Left colon (tissue), 2 donors: ENCODE results near the gene TEAD4. TPM values are rescaled to one million over a fixed set of nuclear protein-coding genes. Genes with fewer than 3 reads are reported as not detected.
A peak's percentile ranks its signal among the peaks of the same experiment; 100 is the strongest.
"Not testable (repeated sequence)": the region's sequence is repeated elsewhere in the genome, so short reads cannot be mapped to it uniquely, and the experiment has no call there.

Experiments used
- ATAC-seq: fragments of 200-7000 bp; cut with Tn5 transposase; one replicate; pipeline ENCODE4 v1.9.1; 2020; ENCODE audit warnings: mild to moderate bottlenecking, moderate library complexity
- DNase-seq, 2 donors: peaks; one replicate each; pipeline ENCODE4 v3.0.0-alpha.2; 2020
- intact Hi-C, 2 donors: fragments of 100-400 bp; cut with DNase I in 1 of 2; cut with micrococcal nuclease in 1 of 2; formaldehyde crosslinking; loops; one replicate each; pipeline versions ENCODE4 v1.11.2 to v1.14.0; 2022; cut with DNase I, micrococcal nuclease
- total RNA-seq, 2 donors: library from RNA; stranded (reverse); fragmentation: NEBNext Ultra II Directional; extraction: Animal tissue kit (Norgen Biotek cat#: 25700); gene quantifications; one replicate each; pipeline ENCODE4 v1.2.1, GENCODE V29; 2021
- donor health status: DM: no; HTN: no; CAD: no.
- donor health status: DM: yes; HTN: yes; CAD: no.

Gene TEAD4
- total RNA-seq, 2 donors from 2014 or later, result 6.0 to 9.0 TPM

DNA sequence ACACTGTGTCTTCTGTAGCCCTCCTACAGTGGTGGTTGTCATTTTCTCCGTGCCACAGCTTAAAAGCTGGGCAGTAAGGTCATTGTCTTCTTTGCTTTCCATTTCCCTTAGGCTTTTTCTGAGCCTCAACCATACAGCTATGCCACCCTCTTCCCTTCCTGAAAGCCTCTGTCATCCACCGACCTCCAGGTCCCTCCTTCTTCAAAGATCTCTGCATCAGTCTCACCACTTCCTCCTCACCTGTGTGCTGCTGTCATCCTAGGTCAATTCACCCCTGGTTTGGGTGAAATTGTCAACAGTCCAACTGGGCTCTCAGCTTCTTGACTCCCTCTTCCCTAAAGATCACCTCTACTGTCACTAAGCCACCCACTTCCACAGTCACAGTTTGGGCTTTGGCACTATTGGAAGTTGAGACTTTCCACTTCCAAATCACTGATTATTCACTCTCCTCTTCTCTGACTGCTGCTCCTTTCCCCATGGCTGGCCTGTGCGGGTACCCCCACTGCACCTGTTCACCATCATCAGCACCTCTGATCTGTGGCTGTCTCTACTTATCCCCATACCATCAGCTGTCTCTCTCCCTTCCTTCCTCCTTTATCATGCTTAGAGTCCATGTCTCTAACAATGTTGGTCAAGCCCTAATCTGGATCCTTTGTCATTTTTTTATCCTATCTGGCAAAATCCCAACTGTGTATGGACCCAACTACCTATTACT is 102.5 kb downstream of the TEAD4 start:
- no peak for DNase-seq
- intact Hi-C loops, result no loop called here
- ATAC-seq, result no peak

DNA sequence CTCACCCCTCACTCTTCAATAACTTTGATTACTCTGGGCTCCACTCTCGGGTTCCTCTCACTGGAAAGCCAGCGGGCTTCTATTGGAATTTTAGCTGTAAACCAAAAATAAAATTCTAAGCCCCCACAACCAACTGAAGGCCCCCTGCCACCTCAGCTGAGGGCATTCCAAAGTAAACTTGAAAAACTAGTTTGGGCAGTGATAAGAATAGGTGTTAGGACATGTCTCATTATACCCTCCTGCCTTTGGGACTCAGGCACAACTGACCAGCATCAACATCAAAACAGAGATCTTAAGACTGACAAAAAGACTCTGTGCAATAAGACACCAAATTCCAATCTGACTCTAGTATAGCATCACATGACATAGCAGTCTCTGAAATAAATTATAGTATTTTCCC is 106.1 kb downstream of the TEAD4 start:
- intact Hi-C loops, result no loop called here
- ATAC-seq, result no peak
- no peak for DNase-seq

DNA sequence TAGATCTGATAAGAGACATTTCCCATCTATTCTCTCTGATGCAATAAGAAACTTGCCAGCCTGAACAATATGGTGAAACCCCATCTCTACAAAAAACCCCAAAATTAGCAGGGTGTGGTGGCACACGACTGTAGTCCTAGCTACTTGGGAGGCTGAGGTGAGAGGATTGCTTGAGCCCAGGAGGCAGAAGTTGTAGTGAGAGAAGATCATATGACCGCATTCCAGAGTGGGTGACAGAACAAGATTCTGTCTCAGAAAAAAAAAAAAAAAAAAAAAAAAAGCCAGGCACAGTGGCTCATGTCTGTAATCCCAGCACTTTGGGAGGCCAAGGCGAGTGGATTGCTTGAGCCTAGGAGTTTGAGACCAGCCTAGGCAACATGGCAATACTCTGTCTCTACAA is 106.6 kb downstream of the TEAD4 start:
- ATAC-seq, DNase-seq, intact Hi-C loops: not testable (repeated sequence)

DNA sequence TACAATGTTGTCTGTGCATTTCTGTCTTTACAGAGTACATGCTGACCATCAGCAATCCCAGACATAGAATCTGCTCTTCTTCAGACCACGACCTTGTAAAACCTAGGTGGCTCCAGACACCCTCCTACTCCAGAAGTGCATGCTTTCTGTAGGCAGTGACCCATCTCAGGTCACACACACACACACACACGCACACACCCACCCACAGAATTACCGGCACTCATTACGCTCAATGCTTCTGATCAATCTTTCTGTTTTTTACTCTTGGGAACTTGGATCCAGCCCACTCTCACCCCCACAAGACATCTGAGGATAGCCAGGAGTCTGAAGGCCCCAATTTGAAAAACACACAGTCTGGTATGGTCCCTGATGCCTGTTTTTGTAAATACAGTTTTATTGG is 110.5 kb downstream of the TEAD4 start:
- no peak for DNase-seq
- intact Hi-C loops, result loop anchor here (10.0 kb wide), 1 partner anchor 205 kb away; no protein-coding TSS in a partner anchor
- no peak for ATAC-seq

DNA sequence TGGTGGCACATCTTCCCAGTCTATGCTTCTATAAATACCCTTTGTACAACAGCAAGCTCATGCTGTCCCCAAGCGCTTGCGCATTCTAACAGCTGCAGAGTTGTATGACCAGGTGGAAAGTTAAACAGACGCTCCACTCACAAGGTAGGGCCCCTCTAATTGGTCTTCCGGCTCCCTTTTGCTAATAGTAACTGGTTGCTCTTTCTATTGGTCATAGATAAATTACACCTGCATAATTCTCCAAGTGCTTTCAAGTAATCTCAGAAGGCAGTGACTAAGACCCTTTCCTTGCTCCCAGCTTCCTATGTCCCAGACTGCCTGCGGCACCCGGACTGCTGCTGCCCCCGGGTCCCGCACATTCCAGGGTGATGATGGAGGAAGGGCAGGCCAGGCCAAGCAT is 111.9 kb downstream of the TEAD4 start:
- no peak for DNase-seq
- no peak for ATAC-seq
- intact Hi-C loops, result loop anchor here (10.0 kb wide), 1 partner anchor 204 kb away; no protein-coding TSS in a partner anchor

DNA sequence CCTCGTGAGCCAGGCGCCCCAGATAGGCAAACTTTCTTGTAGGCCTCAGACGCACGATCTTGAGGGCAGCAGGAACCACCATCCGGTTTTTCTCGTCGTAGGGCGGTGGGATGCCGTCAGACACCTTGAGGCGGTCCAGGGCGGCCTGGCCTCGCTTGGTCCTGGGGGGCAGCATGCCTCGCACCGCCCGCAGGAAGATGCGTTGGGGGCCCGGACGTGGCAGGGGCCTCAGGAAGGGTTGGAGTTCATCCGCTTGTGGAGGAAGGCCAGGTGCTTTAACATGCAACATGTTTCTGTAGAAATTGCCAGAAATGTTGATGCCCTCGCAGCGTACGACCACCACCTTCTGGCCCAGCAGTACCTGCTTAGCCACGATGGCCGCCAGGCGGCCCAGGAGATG is 112.5 kb downstream of the TEAD4 start:
- intact Hi-C loops, result loop anchor here (10.0 kb wide), 1 partner anchor 203 kb away; no protein-coding TSS in a partner anchor
- ATAC-seq, result no peak

DNA sequence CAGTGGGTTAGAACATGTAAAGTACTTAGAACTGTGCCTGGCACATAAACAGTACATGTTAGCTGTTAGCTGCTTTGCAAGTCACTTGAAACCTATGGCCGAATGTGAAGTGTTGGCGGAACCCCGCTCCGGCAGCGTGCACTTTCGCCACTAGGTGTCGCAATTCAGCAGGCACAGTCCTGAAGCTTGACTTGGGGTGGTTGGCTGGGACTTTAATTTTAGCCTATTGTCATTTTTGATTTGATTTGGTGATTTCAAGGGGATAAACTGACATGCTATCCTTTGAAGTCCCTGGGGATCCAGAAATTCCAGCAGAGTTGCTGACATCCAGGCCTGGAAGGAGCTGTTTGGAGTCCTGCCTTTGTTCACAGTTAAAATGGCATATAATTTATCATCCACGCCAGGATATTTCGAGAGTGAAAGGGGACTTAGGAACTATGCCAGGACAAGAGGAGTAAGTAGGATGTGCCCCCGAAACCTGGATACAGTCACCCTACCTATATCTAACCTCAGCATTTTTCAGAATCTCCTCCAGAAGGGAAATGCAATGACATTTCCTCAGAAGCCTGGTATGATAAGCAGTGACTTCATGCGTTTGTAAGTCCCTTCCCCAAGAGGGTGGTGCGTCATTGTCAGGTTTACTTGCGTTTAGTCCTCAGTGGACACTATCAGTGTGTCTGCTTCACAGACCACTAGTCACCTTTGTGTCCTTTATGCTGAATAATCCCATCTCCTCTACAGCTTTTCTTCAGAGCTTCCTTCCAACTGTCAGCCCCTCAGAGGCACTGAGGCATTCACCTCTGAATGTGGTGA is 114.4 kb downstream of the TEAD4 start:
- peak; percentile 50 for ATAC-seq
- DNase-seq, result peak; percentile 59 to 88
- intact Hi-C loops, result loop anchor here (10.0 kb wide), 1 partner anchor 201 kb away; no protein-coding TSS in a partner anchor

More for the DNA sequence above, 112.5 kb downstream of the TEAD4 start:
- DNase-seq, result no peak

DNA sequence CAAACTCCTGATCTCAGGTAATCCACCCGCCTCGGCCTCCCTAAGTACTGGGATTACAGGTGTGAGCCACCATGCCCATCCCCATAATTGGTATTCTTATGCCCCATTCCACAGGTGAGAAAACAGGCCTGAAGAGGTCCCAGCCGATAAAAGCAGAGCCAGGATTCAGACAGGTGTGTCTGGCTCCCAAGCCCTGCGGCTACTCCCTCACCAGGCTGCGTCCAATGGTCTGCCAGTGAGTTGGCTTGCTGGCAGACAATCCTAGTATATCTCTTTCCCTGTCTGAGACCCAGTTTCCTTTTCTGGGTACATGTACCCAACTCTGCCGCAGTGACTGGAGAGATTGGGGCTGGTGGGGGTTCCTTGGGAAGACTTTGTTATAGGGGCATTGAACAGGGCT is 116.1 kb downstream of the TEAD4 start:
- no peak for DNase-seq
- intact Hi-C loops, result loop anchor here (10.0 kb wide), 1 partner anchor 199 kb away; no protein-coding TSS in a partner anchor

DNA sequence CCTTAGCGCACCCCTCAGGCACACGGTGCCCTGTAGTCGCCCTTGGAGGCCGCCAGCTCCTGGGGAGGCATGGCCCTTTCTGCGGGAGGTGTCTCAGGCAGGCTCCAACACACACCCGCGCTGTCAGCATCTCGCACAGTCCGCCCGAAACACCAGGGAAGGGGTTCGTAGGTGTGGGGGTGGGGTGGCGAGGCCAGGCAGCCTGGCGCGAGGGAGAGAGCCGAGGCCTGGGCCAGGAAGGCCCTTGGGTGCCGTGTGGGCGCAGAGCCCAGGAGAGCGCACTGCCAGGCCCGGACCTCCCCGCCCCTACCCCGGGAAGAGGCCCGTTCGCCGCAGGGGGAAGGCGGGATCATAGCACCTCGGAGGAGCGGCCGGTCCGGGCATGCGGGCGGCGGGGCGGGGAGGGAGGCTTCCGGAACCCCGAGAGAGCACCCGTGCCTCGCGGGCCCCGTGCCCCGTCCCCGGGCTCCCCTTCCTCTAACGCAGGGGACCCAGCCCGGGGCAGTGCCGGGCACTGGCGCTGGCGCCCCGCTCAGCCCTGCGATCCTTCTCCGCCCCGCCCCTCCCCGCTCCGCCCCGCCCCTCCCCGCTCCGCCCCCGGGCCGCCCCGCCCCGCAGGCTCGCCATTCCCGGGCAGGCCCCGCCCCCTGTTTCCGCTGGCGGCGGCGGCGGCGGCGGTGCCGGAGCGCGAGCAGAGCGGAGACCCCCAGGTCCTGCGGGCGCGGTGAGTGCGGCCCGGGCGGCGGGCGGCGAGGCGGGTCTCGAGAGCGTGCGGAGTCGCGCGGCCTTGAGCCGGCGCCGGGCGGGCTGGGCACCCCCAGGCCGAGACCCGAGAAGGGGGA is 117.8 kb downstream of the TEAD4 start, which contains the start of gene TSPAN9:
TSPAN9 (plus strand) TSS at position 650 of the 842 bp plus-strand sequence. CDS start 123,815 bp downstream, outside the sequence.
- ATAC-seq, result peak; percentile 90
- DNase-seq, result peak; percentile 65 to 72
- intact Hi-C loops, result loop anchor here (10.0 kb wide), 1 partner anchor 198 kb away; no protein-coding TSS in a partner anchor

More for the DNA sequence above, 116.1 kb downstream of the TEAD4 start:
- ATAC-seq, result no peak

DNA sequence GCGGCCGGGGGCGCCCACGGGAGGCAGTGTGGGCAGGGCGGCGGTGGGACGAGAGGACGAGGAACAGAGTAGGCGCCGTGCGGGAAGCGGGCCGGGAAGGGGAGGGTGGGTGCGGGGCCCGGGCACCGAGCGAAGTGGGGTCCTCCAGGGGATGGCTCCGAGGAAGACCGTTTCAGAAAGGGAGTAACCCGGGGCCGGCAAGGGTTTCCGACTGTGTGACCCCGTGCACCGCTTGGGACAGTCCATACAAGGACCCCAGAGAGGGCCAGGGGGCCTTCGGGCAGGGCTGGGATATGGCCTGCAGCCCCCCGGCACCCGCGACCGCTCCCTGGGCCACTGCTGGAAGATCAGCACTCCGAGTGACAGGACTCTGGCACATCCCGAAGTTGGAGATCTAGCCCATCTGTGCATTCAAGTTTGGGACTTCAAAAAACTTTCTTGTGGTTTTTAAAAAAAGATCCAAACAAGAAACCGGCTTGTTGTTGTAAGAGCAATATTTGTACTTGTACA is 118.4 kb downstream of the TEAD4 start:
- intact Hi-C loops, result loop anchor here (10.0 kb wide), 1 partner anchor 197 kb away; no protein-coding TSS in a partner anchor
- ATAC-seq (no peak), DNase-seq (no peak)

DNA sequence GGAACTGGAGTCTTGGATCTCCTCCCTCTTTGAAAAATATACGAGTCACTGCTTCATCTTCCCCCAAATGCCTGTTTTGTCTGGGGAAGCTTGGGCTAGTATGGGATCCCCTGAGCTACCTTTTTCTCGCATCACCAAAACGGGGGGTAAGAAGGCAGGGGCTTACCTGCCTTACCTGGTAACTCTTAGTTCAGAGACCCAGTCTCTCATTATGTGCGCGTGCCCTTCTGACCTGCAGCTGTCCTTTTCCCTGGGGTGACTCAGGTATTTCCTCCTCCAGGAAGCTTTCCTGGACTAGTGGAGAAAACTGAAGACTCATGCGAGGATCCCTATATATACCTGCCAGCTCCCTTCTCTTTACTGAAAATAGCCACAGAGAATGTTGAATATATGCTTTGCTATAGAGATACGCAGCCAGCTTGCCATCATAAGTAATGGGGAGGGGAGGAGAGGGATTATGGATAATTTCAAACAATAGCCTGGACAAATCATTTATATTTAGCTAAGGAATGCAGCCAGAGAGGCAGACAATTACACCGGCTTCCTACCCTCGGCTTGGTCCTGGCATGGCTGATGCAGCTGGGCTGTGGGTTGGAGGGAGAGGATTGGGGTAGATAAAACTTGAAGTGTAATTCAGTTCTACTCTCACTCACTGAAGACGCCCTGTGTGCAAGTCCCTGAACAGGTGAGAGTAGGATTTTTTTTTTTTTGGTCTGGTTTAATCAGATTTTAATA is 119.1 kb downstream of the TEAD4 start:
- ATAC-seq (no peak), DNase-seq (no peak)
- intact Hi-C loops, result loop anchor here (10.0 kb wide), 1 partner anchor 197 kb away; no protein-coding TSS in a partner anchor

DNA sequence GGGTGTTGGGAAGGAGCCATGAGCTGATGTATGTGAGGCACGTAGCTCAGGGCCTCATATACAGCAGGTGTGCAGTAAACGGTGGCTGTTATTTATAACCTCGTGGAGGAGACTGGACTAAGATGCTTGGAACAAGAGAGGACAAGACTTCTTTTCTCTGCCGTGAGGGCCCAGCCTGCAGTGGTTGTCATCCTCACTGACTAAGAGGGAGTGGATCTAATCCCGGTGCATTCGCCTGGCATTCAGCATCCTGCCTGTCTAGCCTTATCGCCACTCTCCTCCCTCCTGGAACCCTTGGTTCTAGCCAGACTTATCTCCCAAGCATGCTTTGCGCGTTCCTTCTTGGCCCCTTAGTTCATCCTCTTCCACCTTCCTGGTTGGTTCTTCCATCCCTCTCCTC is 121.9 kb downstream of the TEAD4 start:
- intact Hi-C loops, result no loop called here
- ATAC-seq (no peak), DNase-seq (no peak)

DNA sequence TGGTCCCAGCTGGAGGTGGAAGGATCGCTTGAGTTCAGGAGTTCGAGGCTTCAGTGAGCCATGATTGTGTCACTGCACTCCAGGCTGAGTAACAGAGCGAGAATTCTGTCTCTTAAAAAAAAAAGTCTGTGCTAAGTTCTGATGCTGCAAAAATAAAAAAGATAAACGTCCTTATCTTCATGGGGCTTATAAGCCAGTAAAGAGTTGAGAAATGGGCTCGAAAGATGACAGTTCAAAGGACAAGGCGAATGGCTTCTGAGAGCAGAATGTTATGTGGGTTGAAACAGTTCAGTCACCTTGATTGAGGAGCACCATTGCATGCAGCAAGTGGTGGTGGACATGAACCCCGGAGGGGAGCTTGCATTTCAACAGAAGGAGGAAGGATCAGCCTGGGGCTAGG is 122.7 kb downstream of the TEAD4 start:
- no peak for ATAC-seq
- DNase-seq, result no peak
- intact Hi-C loops, result no loop called here

DNA sequence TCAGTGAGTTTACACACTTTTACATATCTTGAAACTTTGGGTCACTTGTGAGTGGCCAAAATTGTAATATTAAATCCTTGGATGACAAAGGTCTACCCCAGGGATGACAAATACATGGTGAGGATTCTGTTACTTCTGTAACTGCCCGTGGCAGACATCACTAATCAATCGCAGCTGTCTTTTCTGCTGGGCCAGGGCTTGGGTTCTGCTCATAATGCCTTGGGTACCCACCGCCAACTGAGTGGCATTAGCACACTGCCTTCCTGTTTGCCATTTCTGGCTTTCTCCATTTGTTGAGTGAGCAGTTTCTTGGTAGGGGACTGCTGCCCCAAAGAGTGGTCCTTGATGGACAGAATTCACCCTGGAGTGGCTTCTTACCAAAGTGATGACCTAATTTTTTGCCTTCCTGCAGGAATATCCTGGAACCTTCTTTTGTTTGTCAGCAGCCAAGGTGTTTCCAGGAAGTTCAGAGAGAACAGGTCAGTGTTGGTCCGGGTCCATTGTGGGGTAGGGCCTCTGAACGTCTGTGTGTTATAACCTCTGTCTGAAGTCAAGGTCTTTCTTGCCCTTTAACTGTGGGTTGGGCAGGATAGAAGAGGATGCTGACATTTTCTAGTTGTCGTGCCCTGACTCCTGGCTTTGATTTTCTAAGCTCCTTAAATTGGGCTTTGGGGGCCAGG is 124.2 kb downstream of the TEAD4 start:
- intact Hi-C loops, result no loop called here
- ATAC-seq (peak; percentile 47), DNase-seq (no peak)

DNA sequence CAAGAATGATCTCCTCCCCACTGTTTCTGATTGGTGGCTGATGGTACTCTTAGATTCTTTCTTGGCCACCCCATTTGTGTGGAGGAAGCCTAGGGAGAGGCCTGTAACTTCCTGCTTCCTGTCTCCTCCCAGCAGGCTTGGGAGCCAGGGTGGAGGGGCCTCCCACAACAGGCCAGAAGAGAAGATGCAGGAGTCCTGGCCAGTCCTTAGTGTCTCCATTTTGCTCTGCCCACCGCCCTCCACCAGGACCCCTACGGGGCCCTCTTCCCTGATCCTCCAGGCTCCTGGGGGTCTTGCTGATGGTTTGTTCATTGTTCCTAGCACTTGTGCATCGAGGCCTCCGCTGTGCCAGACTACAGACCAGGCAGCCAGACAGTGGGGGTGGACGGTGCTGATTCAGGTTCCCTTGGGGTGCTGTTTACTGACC is 124.7 kb downstream of the TEAD4 start:
- intact Hi-C loops, result no loop called here
- ATAC-seq (peak; percentile 43), DNase-seq (no peak)

DNA sequence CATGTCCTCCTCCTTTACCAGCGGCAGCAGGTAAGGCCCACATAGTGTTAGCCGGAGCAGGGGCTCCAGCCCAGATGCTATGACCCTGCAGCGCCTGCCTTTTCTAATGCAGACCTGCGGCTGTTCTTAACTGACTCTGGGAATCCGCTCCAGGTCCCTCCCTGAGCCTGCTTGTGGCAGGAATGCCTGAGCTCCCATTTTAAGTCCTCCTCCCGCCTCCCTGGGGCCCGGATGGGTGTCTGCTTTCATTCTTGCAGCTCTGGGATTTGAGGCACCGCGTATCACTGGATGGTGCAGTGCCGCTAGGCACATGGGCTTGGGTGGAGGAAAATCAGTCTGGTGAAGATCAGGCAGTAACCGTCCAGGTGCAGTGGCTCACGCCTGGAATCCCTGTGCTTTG is 125.5 kb downstream of the TEAD4 start:
- ATAC-seq (no peak), DNase-seq (no peak)
- intact Hi-C loops, result no loop called here
